HG03565 (cell line): ENCODE data around the gene CALHM4.
"Not testable (repeated sequence)": the region's sequence is repeated elsewhere in the genome, so short reads cannot be mapped to it uniquely, and the experiment has no call there.

ENCODE experiments used
- ATAC-seq: cut with Tn5 transposase; IDR thresholded peaks from one replicate; pipeline ENCODE4 v1.9.1; 2021; ENCODE audit warnings: mild to moderate bottlenecking, moderate library complexity; ENCODE audit not compliant: unreplicated experiment

CALHM4 gene

GRCh38 chr6:116572162-116572561 lies 18.6 kb downstream of the CALHM4 start:
- no peak for ATAC-seq

GRCh38 chr6:116575227-116575626 lies 21.7 kb downstream of the CALHM4 start:
- ATAC-seq, result no peak

GRCh38 chr6:116577486-116577885 lies 23.9 kb downstream of the CALHM4 start:
- ATAC-seq, result no peak

GRCh38 chr6:116578335-116578734 lies 24.8 kb downstream of the CALHM4 start:
- ATAC-seq, result no peak

- no peak for ATAC-seq
Observed at GRCh38 chr6:116579143-116579542, 25.6 kb downstream of the CALHM4 start.

GRCh38 chr6:116580198-116580597 lies 26.6 kb downstream of the CALHM4 start:
- no peak for ATAC-seq

- ATAC-seq, result no peak
Observed at GRCh38 chr6:116586276-116586675, 32.7 kb downstream of the CALHM4 start.

GRCh38 chr6:116586738-116587137 lies 33.2 kb downstream of the CALHM4 start:
- no peak for ATAC-seq

GRCh38 chr6:116595247-116595646 lies 41.7 kb downstream of the CALHM4 start:
- no peak for ATAC-seq

- no peak for ATAC-seq
Observed at GRCh38 chr6:116596815-116597214, 43.3 kb downstream of the CALHM4 start.

GRCh38 chr6:116603916-116604315 lies 50.4 kb downstream of the CALHM4 start:
- not testable (repeated sequence) for ATAC-seq

GRCh38 chr6:116604868-116605267 lies 51.3 kb downstream of the CALHM4 start:
- not testable (repeated sequence) for ATAC-seq

GRCh38 chr6:116605935-116606334 lies 52.4 kb downstream of the CALHM4 start:
- ATAC-seq, result no peak
